Activated CD8-positive, alpha-beta memory T cell treated with anti-CD3 and anti-CD28 coated beads for 24 hours (primary cell): ENCODE results near the gene MGST1.
"Not testable (repeated sequence)": the region's sequence is repeated elsewhere in the genome, so short reads cannot be mapped to it uniquely, and the experiment has no call there.

Source experiments
- DNase-seq: peaks from one replicate; pipeline ENCODE4 v3.0.0-alpha.2; 2020

The MGST1 gene

DNA sequence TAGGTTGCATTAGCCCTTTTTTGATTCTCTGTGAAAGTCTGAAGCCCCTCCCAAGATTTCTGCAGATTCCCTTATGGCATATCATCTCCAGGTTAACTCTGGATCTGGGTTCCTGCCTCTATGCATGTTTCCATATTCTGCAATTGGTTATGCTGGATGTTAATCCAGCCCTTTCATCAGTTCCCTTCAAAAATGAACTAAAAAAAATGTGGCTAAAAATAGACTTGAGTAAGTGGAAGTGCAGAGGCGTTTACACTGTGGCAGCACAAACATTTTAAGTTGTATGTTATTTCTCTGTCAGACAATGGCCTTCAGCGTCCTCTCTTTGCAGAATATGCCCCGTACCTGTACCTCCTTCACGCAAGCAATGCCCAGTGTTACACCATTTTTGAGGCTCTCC lies 11.4 kb downstream of the MGST1 start:
- DNase-seq, result no peak

GRCh38 chr12:16359512-16360491 lies 12.4 kb downstream of the MGST1 start:
- no peak for DNase-seq

- DNase-seq, result no peak
Observed at GRCh38 chr12:16361142-16361783, 13.8 kb downstream of the MGST1 start.

DNA sequence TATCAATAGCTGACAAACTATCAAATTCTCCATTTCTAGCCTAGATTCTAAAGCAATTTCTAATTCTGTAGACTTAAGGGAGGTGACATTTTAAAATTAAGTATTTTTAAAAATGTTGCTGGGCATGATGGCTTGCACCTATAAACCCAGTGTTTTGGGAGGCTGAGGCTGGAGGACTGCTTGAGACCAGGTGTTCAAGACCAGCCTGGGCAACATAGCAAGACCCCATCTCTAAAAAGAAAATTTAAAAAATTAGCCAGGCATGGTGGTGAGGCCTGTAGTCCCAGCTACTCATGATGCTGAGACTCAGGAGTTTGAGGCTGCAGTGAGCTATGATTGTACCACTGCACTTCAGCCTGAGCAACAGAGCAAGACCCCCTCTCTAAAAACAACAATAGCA lies 15.1 kb downstream of the MGST1 start:
- DNase-seq, result no peak

DNA sequence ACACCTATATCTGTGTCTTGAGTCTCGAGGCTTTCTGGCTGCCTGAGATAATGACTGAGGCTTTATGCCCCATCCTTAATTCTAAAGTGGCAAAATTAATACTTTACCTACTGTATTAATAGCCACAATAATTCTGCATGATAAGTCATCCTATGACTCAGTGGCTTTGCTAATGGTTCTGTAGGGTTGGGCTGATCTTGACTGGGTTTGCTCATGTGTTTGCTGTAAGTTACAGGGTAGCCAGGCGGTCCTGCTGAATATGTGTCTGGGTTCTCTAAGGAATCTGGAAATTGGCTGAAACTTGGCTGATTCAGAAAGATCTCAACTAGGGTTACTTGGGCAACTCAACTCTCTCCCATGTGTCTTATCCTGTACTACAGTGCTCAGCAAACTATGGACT lies 21.7 kb downstream of the MGST1 start:
- DNase-seq, result no peak

- DNase-seq, result no peak
Observed at GRCh38 chr12:16370096-16370495, 22.7 kb downstream of the MGST1 start.

GRCh38 chr12:16382652-16383312 lies 35.3 kb downstream of the MGST1 start:
- not testable (repeated sequence) for DNase-seq

GRCh38 chr12:16384732-16385131 lies 37.3 kb downstream of the MGST1 start:
- no peak for DNase-seq

DNA sequence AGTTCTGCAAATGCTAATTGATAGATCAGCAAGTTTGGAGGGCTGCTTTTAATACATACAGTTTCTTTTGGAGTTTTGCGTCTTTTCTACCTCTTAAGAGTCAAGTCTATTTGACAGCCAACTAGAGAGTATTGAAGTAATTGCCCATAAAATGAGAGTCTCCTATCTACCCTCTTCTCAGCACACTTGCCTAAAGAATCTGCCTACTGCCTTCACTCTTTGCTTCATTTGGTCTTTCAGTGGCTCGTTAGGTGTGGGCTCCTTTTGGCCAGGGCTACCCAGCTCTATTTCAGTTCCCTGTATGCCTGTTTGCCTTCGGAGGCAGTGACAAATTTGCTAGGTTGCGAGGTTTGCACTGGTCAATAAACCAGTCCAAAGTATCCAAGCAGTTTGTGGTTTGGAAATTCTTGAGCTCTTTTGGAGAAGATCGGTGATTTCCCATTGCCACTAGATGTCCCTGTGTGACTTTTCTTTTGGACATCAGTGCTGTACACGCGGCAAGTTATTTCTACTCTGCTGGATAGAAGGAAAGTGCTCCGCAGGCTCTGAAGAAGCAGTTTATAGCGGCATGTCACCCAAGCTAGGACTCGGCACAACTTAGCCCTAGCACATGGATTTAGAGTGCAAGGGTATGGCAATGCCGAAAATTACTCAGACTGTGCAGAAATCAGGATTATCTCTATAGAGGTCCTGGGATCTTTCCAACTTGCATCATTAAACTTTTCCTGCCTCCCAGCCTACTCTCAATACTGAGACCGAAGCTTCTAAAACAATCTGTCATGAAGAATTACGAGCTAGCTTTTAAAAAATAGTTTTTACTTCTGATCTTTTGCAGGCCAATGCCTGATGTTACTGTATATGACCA lies 38.6 kb downstream of the MGST1 start:
- DNase-seq, result no peak

DNA sequence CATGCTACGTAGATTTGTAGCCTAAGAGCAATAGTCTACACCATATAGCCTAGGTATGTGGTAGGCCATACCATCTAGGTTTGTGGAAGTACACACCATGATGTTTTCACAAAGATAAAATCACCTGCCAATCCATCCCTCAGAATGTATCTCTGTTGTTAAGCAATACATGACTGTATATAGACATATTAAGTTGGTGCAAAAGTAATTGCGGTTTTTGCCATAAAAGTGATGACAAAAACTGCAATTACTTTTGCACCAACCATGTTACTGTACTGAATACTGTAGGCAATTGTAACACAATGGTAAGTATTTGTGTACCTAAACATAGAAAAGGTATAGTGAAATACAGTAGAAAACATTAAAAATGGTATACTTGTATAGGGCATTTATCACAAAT lies 40.5 kb downstream of the MGST1 start:
- no peak for DNase-seq

- no peak for DNase-seq
Observed at GRCh38 chr12:16389594-16389993, 42.1 kb downstream of the MGST1 start.

- no peak for DNase-seq
Observed at GRCh38 chr12:16392846-16393535, 45.5 kb downstream of the MGST1 start.

DNA sequence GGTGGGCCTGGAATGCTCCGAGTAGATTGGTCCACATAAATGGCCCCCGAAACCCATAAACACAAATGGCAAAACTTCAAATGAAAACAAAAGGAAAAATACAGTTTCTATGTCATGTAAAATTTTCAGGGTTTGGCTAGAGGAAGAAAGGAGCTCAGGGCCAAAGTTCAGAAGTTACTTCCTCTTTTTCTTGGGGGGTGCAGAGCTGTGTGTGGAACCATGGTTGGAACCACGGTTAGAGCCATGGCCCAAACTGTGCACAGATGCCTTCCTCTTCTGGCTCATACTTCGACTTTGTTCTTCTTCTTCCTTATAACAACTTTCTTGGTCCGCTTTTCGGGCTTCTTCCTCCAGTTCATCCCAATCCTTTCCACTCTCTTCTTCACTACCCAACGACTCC lies 51.7 kb downstream of the MGST1 start:
- DNase-seq, result no peak

DNA sequence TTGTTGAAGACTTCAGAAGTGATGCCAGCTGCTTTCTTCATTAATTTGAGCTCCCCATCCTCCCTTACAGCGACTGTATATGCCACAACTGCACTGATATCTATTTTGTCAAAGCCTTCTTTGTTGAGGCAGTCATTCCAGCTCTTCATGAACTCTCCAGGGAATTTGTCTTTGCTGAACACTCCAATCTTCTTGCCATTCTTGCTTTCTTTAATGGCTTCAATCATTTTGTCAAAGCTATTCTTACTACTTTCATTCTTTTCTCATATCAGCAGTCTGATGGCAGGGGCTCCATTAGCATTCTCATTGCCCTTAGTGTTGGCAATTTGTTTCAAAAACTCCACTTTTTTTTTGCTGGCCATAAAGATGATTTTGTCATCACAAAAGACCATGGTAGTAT lies 54.4 kb downstream of the MGST1 start:
- not testable (repeated sequence) for DNase-seq

DNA sequence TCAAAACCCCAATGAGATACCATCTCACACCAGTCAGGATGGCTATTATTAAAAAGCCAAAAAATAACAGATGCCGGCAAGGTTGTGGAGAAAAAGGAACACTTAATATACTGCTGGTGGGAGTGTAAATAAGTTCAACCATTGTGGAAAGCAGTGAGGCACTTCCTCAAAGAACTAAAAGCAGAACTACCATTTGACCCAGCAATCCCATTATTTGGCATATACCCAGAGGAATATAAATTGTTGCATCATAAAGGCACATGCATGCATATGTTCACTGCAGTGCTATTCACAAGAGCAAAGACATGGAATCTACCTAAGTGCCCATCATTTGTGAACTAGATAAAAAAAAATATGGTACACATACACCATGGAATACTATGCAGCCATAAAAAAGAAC lies 59.9 kb downstream of the MGST1 start:
- no peak for DNase-seq
